Measurements from ENCODE around the gene ACVR1B. TPM values are rescaled to one million over a fixed set of nuclear protein-coding genes. Genes with fewer than 3 reads are reported as not detected.

The ACVR1B gene
- total and polyA plus RNA-seq, 2 experiments from 2014 or later, result 5.7 to 22.4 TPM

GRCh38 chr12:52043386-52044212 is 92.1 kb downstream of the ACVR1B start:
- H2AFZ ChIP-seq, result no peak overlapping the region
- no peaks in the 10 kb centered on the region for H3K4me1 ChIP-seq (ENCODE audit: insufficient read depth)
- H3K4me2 ChIP-seq, result no peak overlapping the region
- H3K9me2 ChIP-seq (replicated peaks; ENCODE audit: insufficient read depth), result no peaks in the 10 kb centered on the region
- H3K4me3 ChIP-seq, result no peak overlapping the region
- H3K27ac ChIP-seq, result no peak overlapping the region
- TF ChIP-seq EZH2phosphoT487 (IDR thresholded peaks at IDR 0.05; ENCODE audit: low read depth, severe bottlenecking, unreplicated experiment) (no peak), EZH2 (IDR thresholded peaks at IDR 0.05; ENCODE audit: borderline replicate concordance) (no peak), CTCF (IDR thresholded peaks at IDR 0.05; ENCODE audit: poor library complexity) (no peak)
- peaks cover 5% of the 10 kb centered on the region for H3K79me2 ChIP-seq
- DNase-seq (ENCODE audit: low spot score), result no peak
- no peaks in the 10 kb centered on the region for H3K36me3 ChIP-seq (replicated peaks; ENCODE audit: insufficient read depth, low read depth)
- no peaks in the 10 kb centered on the region for H3K27me3 ChIP-seq
- WGBS (ENCODE audit: low lambda C conversion rate, missing lambda C conversion rate), result 92% methylated on average over 21 of the region's 21 CpGs
- no peaks in the 10 kb centered on the region for H3K9me3 ChIP-seq (ENCODE audit: low read depth)
- peaks cover 2% of the 10 kb centered on the region for H4K20me1 ChIP-seq (ENCODE audit: insufficient read depth, poor library complexity, severe bottlenecking)

GRCh38 chr12:52044292-52044983 is 92.9 kb downstream of the ACVR1B start:
- TF ChIP-seq CTCF (IDR thresholded peaks at IDR 0.05; ENCODE audit: poor library complexity), result no peak
- no peak for TF ChIP-seq EZH2phosphoT487 (IDR thresholded peaks at IDR 0.05; ENCODE audit: low read depth, severe bottlenecking, unreplicated experiment)
- no peak for TF ChIP-seq EZH2 (IDR thresholded peaks at IDR 0.05; ENCODE audit: borderline replicate concordance)
- Histone ChIP-seq H3K9me2 (replicated peaks; ENCODE audit: insufficient read depth) (no peaks in the 10 kb centered on the region), H3K36me3 (replicated peaks; ENCODE audit: insufficient read depth, low read depth) (no peaks in the 10 kb centered on the region), H4K20me1 (ENCODE audit: insufficient read depth, poor library complexity, severe bottlenecking) (no peaks in the 10 kb centered on the region), H3K79me2 (no peaks in the 10 kb centered on the region), H3K9me3 (ENCODE audit: low read depth) (no peaks in the 10 kb centered on the region), H3K4me3 (no peak overlapping the region), H2AFZ (no peak overlapping the region), H3K27me3 (no peaks in the 10 kb centered on the region), H3K4me1 (ENCODE audit: insufficient read depth) (no peaks in the 10 kb centered on the region), H3K4me2 (no peak overlapping the region), H3K27ac (no peak overlapping the region)
- 88% methylated on average over 18 of the region's 18 CpGs for WGBS (ENCODE audit: low lambda C conversion rate, missing lambda C conversion rate)
- no peak for DNase-seq (ENCODE audit: low spot score)

- Histone ChIP-seq H3K9me2 (replicated peaks; ENCODE audit: insufficient read depth) (no peaks in the 10 kb centered on the region), H3K4me3 (no peak overlapping the region), H3K9me3 (ENCODE audit: low read depth) (no peaks in the 10 kb centered on the region), H3K4me2 (no peak overlapping the region), H3K27ac (no peak overlapping the region), H3K36me3 (replicated peaks; ENCODE audit: insufficient read depth, low read depth) (no peaks in the 10 kb centered on the region), H3K79me2 (no peaks in the 10 kb centered on the region), H2AFZ (no peak overlapping the region), H3K4me1 (ENCODE audit: insufficient read depth) (peaks cover 8% of the 10 kb centered on the region), H3K27me3 (no peaks in the 10 kb centered on the region), H4K20me1 (ENCODE audit: insufficient read depth, poor library complexity, severe bottlenecking) (no peaks in the 10 kb centered on the region)
- TF ChIP-seq EZH2 (IDR thresholded peaks at IDR 0.05; ENCODE audit: borderline replicate concordance) (no peak), CTCF (IDR thresholded peaks at IDR 0.05; ENCODE audit: poor library complexity) (no peak), EZH2phosphoT487 (IDR thresholded peaks at IDR 0.05; ENCODE audit: low read depth, severe bottlenecking, unreplicated experiment) (no peak)
- 83% methylated on average over 4 of the region's 4 CpGs for WGBS (ENCODE audit: low lambda C conversion rate, missing lambda C conversion rate)
- DNase-seq (ENCODE audit: low spot score), result no peak
These were observed 94.3 kb downstream of the ACVR1B start for GRCh38 chr12:52045794-52046199.

Small RNA genes within 50 kb of the gene (small RNA-seq; reads per million reads assigned to genes)
- not detected for gene RNU6-574P

Other genes with a start within 250 kb of the ACVR1B start
- gene FIGNL2, start 103.0 kb upstream of the ACVR1B start, total RNA-seq, result 2.1 and 3.2 TPM in 2 replicates
- 1.1 and 1.9 TPM in 2 replicates for gene FIGNL2, start 103.0 kb upstream of the ACVR1B start, polyA plus RNA-seq
- gene ANKRD33, start 63.6 kb upstream of the ACVR1B start, total RNA-seq, result not detected in 2 replicates
- gene ANKRD33, start 63.6 kb upstream of the ACVR1B start, polyA plus RNA-seq, result 0.12 and 0.29 TPM in 2 replicates
- 4.6 and 11.6 TPM in 2 replicates for gene ACVRL1, start 44.2 kb upstream of the ACVR1B start, total RNA-seq
- 1.4 and 2.4 TPM in 2 replicates for gene ACVRL1, start 44.2 kb upstream of the ACVR1B start, polyA plus RNA-seq
- gene TAMALIN, start 55.2 kb downstream of the ACVR1B start, total RNA-seq, result 4.0 and 8.0 TPM in 2 replicates
- gene TAMALIN, start 55.2 kb downstream of the ACVR1B start, polyA plus RNA-seq, result 9.9 and 17.0 TPM in 2 replicates
- 39.2 and 59.2 TPM in 2 replicates for gene NR4A1, start 99.7 kb downstream of the ACVR1B start, total RNA-seq
- 131 and 165 TPM in 2 replicates for gene NR4A1, start 99.7 kb downstream of the ACVR1B start, polyA plus RNA-seq
- gene ATG101, start 118.3 kb downstream of the ACVR1B start, total RNA-seq, result 55.9 and 61.6 TPM in 2 replicates
- 52.0 and 57.7 TPM in 2 replicates for gene ATG101, start 118.3 kb downstream of the ACVR1B start, polyA plus RNA-seq
- gene SMIM41, start 128.0 kb downstream of the ACVR1B start, total RNA-seq, result not detected in 2 replicates
- 0.15 TPM in 1 of 2 replicates, not detected in the other for gene SMIM41, start 128.0 kb downstream of the ACVR1B start, polyA plus RNA-seq
- gene KRT80, start 240.3 kb downstream of the ACVR1B start, total RNA-seq, result 0.28 and 0.77 TPM in 2 replicates
- gene KRT80, start 240.3 kb downstream of the ACVR1B start, polyA plus RNA-seq, result 1.2 and 1.5 TPM in 2 replicates